HG03565 (cell line): ENCODE data around the gene STRC.
"Not testable (repeated sequence)": the region's sequence is repeated elsewhere in the genome, so short reads cannot be mapped to it uniquely, and the experiment has no call there.

Experiments
- ATAC-seq: cut with Tn5 transposase; IDR thresholded peaks from one replicate; pipeline ENCODE4 v1.9.1; 2021; ENCODE audit warnings: mild to moderate bottlenecking, moderate library complexity; ENCODE audit not compliant: unreplicated experiment

STRC gene

DNA sequence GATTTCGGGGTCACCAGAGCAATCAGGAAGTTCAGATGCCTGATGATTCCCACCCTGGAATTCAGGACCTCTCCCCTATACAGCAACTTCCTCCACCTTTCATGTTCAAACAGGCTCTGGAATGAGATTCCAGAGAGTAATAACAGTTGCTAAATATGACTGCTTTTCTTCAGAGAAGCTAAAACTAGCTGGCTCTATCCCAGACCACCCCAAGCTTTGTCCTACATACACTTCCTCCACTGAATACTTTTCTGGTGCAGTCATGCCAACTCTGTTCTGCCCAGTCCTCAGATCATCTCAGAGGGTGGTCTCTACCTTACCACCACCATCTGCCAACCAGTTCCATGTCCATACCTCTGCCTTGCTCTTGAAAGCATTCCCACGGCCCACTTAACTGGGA, 52.0 kb downstream of the STRC start:
- ATAC-seq: not testable (repeated sequence)

DNA sequence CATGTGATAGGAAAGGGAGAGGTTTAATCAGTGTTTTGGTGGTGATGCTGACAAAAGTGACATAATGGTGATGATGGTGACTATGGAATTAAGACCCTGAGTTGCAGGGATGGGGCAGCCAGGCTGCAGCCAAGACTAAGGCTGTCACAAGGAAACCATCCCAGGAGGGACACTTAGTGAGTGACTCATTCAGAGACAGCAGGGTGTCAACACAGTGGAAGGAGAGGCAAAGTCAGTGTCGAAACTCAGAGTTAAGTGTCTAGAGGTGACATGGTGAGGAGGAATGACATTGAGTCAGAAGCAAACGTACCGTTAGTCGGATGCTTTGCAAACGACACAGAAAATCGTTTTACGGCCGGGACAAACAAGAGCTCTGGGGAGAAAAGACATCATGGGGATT, 54.8 kb downstream of the STRC start:
- not testable (repeated sequence) for ATAC-seq

DNA sequence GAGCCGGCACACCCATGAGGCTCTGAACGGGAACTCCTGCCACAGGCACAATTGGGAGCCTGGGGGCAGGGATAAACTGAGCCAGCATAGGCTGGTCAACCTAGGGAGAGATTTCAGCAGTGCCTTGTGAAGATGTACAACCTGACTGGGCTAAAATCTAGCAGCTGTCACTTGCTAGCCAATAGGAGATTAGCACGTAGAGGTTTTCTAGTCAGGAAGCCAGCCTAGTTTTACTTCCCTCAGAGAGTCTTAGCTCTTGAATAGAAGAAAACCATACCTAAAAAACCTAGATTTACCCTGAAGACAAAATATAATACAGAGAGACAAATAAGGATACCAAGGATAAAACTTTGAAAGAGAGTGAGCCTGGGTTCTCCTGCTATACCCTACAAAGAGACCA, 55.8 kb downstream of the STRC start:
- not testable (repeated sequence) for ATAC-seq

DNA sequence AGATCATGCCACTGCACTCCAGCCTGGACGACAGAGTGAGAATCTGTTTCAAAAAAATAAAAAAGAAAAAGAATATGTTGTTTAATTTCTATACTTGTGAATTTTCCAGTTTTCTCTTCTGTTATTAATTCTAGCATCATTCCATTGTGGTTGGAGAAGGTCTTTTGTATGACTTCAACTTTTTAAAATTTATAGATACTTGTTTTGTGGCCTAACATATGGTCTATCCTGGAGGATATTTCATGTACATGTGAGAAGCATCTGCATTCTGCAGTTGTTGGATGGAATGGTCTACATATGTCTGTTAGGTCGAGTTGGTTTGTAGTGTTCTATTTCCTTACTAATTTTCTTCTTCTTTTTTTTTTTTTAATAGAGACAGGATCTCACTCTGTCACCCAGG, 65.6 kb downstream of the STRC start:
- no peak for ATAC-seq

DNA sequence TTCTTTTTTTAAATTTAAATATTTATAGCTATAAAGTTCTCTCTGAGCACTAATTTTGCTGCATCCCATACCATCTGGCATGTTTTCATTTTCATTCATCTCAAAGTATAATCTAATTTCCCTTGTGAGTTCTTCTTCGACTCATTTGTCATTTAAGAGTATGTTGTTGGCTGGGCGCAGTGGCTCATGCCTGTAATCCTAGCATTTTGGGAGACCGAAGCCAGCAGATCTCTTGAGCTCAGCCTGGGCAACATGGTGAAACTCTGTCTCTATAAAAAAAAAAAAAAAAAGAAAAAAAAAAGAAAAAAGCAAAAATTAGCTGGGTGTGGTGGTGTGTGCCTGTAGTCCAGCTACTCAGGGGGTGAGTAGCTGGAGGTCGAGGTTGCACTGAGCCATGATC, 66.3 kb downstream of the STRC start:
- ATAC-seq: no peak

DNA sequence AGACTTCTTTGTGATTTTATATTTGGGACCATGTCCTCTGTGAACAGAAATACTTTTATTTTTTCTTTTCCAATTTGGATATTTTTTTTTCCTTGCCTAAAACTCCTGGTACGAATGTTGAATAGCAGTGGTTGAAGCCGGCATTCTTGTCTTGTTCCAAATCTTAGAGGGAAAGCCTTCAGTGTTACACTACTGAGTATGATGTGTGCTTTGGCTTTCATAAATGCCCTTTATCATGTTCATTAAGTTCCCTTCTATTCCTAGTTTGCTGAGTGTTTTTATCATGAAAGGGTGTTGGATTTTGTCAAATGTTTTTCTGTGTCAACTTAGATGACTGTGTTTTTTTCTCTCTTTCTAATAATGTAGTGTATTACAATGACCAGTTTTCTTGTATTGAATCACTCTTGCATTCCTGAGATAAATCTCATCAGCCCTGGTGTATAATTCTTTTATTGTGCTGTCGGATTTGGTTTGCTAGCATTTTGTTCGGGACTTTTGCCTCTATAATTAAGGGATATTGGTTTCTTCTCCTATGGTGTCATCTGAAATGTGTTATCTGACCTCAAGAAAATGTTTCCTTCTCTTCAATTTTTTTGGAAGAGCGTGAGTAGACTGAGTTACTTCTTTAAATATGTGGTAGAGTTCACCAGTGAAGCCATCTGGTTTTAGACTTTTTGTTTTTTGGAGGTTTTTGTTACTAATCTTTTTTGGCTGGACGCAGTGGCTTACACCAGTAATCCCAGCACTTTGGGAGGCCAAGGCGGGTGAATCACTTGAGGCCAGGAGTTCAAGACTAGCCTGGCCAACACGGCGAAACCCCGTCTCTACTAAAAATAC, 67.9 kb downstream of the STRC start:
- no peak for ATAC-seq
